Osteocyte (in vitro differentiated cells): ENCODE results near the gene NUP210L. TPM values are rescaled to one million over a fixed set of nuclear protein-coding genes. Genes with fewer than 3 reads are reported as not detected.

Experiments used
- DNase-seq: peaks from one replicate; pipeline ENCODE4 v3.0.0; 2021; ENCODE audit warnings: mixed read lengths; ENCODE audit not compliant: unreplicated experiment; ENCODE audit errors: extremely low spot score
- H3K27ac Mint-ChIP-seq: one replicate; pipeline ENCODE4 v1.8.0; 2021; ENCODE audit warnings: mild to moderate bottlenecking, mixed read lengths; ENCODE audit not compliant: unreplicated experiment
- H3K27me3 Mint-ChIP-seq: one replicate; pipeline ENCODE4 v1.8.0; 2021; ENCODE audit warnings: mixed read lengths; ENCODE audit not compliant: unreplicated experiment
- H3K36me3 Mint-ChIP-seq: one replicate; pipeline ENCODE4 v1.8.0; 2021; ENCODE audit warnings: mixed read lengths; ENCODE audit not compliant: unreplicated experiment
- H3K4me1 Mint-ChIP-seq: one replicate; pipeline ENCODE4 v1.8.0; 2021; ENCODE audit warnings: mixed read lengths; ENCODE audit not compliant: unreplicated experiment
- H3K4me3 Mint-ChIP-seq: one replicate; pipeline ENCODE4 v1.8.0; 2021; ENCODE audit warnings: mild to moderate bottlenecking, moderate library complexity, mixed read lengths; ENCODE audit not compliant: unreplicated experiment
- H3K9me3 Mint-ChIP-seq: one replicate; pipeline ENCODE4 v1.8.0; 2021; ENCODE audit warnings: mixed read lengths; ENCODE audit not compliant: unreplicated experiment
- CTCF ChIP-seq: fragments of 200-600 bp; sonication (generic); IDR thresholded peaks from 2 replicates; pipeline ENCODE4 v1.5.0; 2021; ENCODE audit warnings: antibody characterized with exemption, mild to moderate bottlenecking, moderate library complexity
- total RNA-seq: library from RNA; stranded (reverse); gene quantifications from 2 replicates; pipeline ENCODE4 v1.2.1, GENCODE V29; 2021

The NUP210L gene
- total RNA-seq, 1 donor from 2014 or later = not detected

- Mint-ChIP-seq H3K9me3 (no peaks in the 10 kb centered on the region), H3K4me1 (peaks cover 46% of the 10 kb centered on the region), H3K27ac (peak overlapping the region; percentile 99), H3K4me3 (peak overlapping the region; percentile 100), H3K36me3 (peaks cover 6% of the 10 kb centered on the region), H3K27me3 (peaks cover 17% of the 10 kb centered on the region)
- no peak for TF ChIP-seq CTCF
- no peak for DNase-seq
Measured at GRCh38 chr1:154182344-154183045, 27.6 kb upstream of the NUP210L start.

- peak overlapping the region; percentile 99 for H3K27ac Mint-ChIP-seq
- peaks cover 11% of the 10 kb centered on the region for H3K27me3 Mint-ChIP-seq
- H3K4me3 Mint-ChIP-seq = peak overlapping the region; percentile 100
- peaks cover 6% of the 10 kb centered on the region for H3K36me3 Mint-ChIP-seq
- no peak for TF ChIP-seq CTCF
- no peaks in the 10 kb centered on the region for H3K9me3 Mint-ChIP-seq
- no peak for DNase-seq
- H3K4me1 Mint-ChIP-seq = peaks cover 51% of the 10 kb centered on the region
Measured at GRCh38 chr1:154181944-154182343, 27.1 kb upstream of the NUP210L start.

GRCh38 chr1:154179946-154180687, 25.2 kb upstream of the NUP210L start:
- H3K4me1 Mint-ChIP-seq = peaks cover 61% of the 10 kb centered on the region
- no peaks in the 10 kb centered on the region for H3K27me3 Mint-ChIP-seq
- H3K4me3 Mint-ChIP-seq = peak overlapping the region; percentile 9
- peak overlapping the region; percentile 21 for H3K27ac Mint-ChIP-seq
- no peak for DNase-seq
- TF ChIP-seq CTCF = no peak
- H3K9me3 Mint-ChIP-seq = no peaks in the 10 kb centered on the region
- peaks cover 10% of the 10 kb centered on the region for H3K36me3 Mint-ChIP-seq

GRCh38 chr1:154178911-154179811, 24.3 kb upstream of the NUP210L start:
- H3K4me3 Mint-ChIP-seq = no peak overlapping the region
- H3K4me1 Mint-ChIP-seq = peaks cover 61% of the 10 kb centered on the region
- H3K27ac Mint-ChIP-seq = peak overlapping the region; percentile 66
- no peaks in the 10 kb centered on the region for H3K9me3 Mint-ChIP-seq
- TF ChIP-seq CTCF = no peak
- H3K27me3 Mint-ChIP-seq = no peaks in the 10 kb centered on the region
- no peak for DNase-seq
- H3K36me3 Mint-ChIP-seq = peaks cover 10% of the 10 kb centered on the region
